Neural progenitor cell (in vitro differentiated cells): ENCODE measurements around the gene SNRNP40. TPM values are rescaled to one million over a fixed set of nuclear protein-coding genes. Genes with fewer than 3 reads are reported as not detected.

Experiments used
- DNase-seq: peaks from one replicate; pipeline ENCODE4 v3.0.0-alpha.2; 2016; ENCODE audit warnings: low spot score
- H2AFZ ChIP-seq: fragments of 200-600 bp; sonication (generic); replicated peaks from 2 replicates; pipeline ENCODE4 v1.6.1; 2016; ENCODE audit warnings: antibody characterized with exemption
- H3F3A ChIP-seq: fragments of 200-600 bp; sonication (generic); 2 replicates; pipeline ENCODE4 v1.6.1; 2016; ENCODE audit warnings: antibody characterized with exemption, low read depth
- H3K27ac ChIP-seq: fragments of 200-600 bp; sonication (generic); 2 replicates; pipeline ENCODE4 v1.5.1; 2016; ENCODE audit warnings: mild to moderate bottlenecking
- H3K27me3 ChIP-seq: fragments of 200-600 bp; sonication (generic); 2 replicates; pipeline ENCODE4 v1.6.1; 2016; ENCODE audit warnings: mild to moderate bottlenecking, moderate library complexity
- H3K36me3 ChIP-seq: fragments of 200-600 bp; sonication (generic); 2 replicates; pipeline ENCODE4 v1.5.1; 2016
- H3K4me1 ChIP-seq: fragments of 200-600 bp; sonication (generic); 2 replicates; pipeline ENCODE4 v1.6.1; 2016; ENCODE audit warnings: mixed run types
- H3K4me2 ChIP-seq: fragments of 200-600 bp; sonication (generic); 2 replicates; pipeline ENCODE4 v1.6.1; 2016
- H3K4me3 ChIP-seq: fragments of 200-600 bp; sonication (generic); 2 replicates; pipeline ENCODE4 v1.5.1; 2016
- H3K79me2 ChIP-seq: fragments of 200-600 bp; sonication (generic); 2 replicates; pipeline ENCODE4 v1.6.1; 2016; ENCODE audit warnings: low read depth
- H3K9ac ChIP-seq: fragments of 200-600 bp; sonication (generic); 2 replicates; pipeline ENCODE4 v1.6.1; 2016
- H3K9me3 ChIP-seq: fragments of 200-600 bp; sonication (generic); 2 replicates; pipeline ENCODE4 v1.5.1; 2016; ENCODE audit warnings: low read depth
- H4K20me1 ChIP-seq: fragments of 200-600 bp; sonication (generic); 2 replicates; pipeline ENCODE4 v1.6.1; 2016; ENCODE audit warnings: low read depth
- H3K27ac Mint-ChIP-seq: 3 replicates; pipeline ENCODE4 v1.8.0; 2021; ENCODE audit warnings: mixed read lengths
- H3K27me3 Mint-ChIP-seq: 2 replicates; pipeline ENCODE4 v1.8.0; 2022; ENCODE audit warnings: low read depth, mild to moderate bottlenecking, inconsistent platforms, moderate library complexity, mixed read lengths; ENCODE audit not compliant: insufficient read depth
- H3K36me3 Mint-ChIP-seq: 3 replicates; pipeline ENCODE4 v1.8.0; 2021; ENCODE audit warnings: mixed read lengths
- H3K4me1 Mint-ChIP-seq: 3 replicates; pipeline ENCODE4 v1.8.0; 2021; ENCODE audit warnings: mixed read lengths
- H3K4me3 Mint-ChIP-seq: 3 replicates; pipeline ENCODE4 v1.8.0; 2021; ENCODE audit warnings: mild to moderate bottlenecking, moderate library complexity, mixed read lengths
- H3K9me3 Mint-ChIP-seq: 3 replicates; pipeline ENCODE4 v1.8.0; 2020; ENCODE audit warnings: mixed read lengths
- CTCF ChIP-seq: fragments of 200-600 bp; sonication (generic); IDR thresholded peaks from 2 replicates; pipeline ENCODE4 v1.5.1; 2017; ENCODE audit warnings: antibody characterized with exemption, mild to moderate bottlenecking
- EZH2 ChIP-seq: fragments of 200-600 bp; sonication (generic); IDR thresholded peaks from 2 replicates; pipeline ENCODE4 v1.6.1; 2017; ENCODE audit warnings: antibody characterized with exemption, mild to moderate bottlenecking, moderate library complexity
- EZH2phosphoT487 ChIP-seq: fragments of 200-600 bp; sonication (generic); IDR thresholded peaks from 2 replicates; pipeline ENCODE4 v1.6.1; 2017; ENCODE audit warnings: antibody characterized with exemption
- total RNA-seq: library from RNA; depleted of rRNA; stranded (reverse); fragments of >200 nt; gene quantifications from 2 replicates; pipeline ENCODE4 v1.2.3, GENCODE V29; 2015; ENCODE audit warnings: low replicate concordance

Gene SNRNP40
- total RNA-seq, 1 donor from 2014 or later, result 179 TPM

- H4K20me1 ChIP-seq, result peaks cover 24% of the 10 kb centered on the region
Observed at GRCh38 chr1:31230378-31230777, 66.2 kb downstream of the SNRNP40 start.

GRCh38 chr1:31228986-31229385, 67.6 kb downstream of the SNRNP40 start:
- no peak overlapping the region for H3K4me2 ChIP-seq
- no peaks in the 10 kb centered on the region for H3K9me3 ChIP-seq
- no peaks in the 10 kb centered on the region for H3K36me3 Mint-ChIP-seq
- TF ChIP-seq EZH2phosphoT487 (no peak), EZH2 (no peak), CTCF (no peak)
- H3K4me3 Mint-ChIP-seq, result no peak overlapping the region
- peaks cover 7% of the 10 kb centered on the region for H3F3A ChIP-seq
- no peaks in the 10 kb centered on the region for H3K36me3 ChIP-seq
- no peak overlapping the region for H3K9ac ChIP-seq
- no peak overlapping the region for H3K27ac Mint-ChIP-seq
- no peak overlapping the region for H3K4me3 ChIP-seq
- peaks cover 2% of the 10 kb centered on the region for H3K4me1 ChIP-seq
- H3K4me1 Mint-ChIP-seq, result peaks cover 46% of the 10 kb centered on the region
- H2AFZ ChIP-seq, result no peak overlapping the region
- no peaks in the 10 kb centered on the region for H3K27me3 ChIP-seq
- no peak for DNase-seq
- H4K20me1 ChIP-seq, result peaks cover 16% of the 10 kb centered on the region
- H3K9me3 Mint-ChIP-seq, result no peaks in the 10 kb centered on the region
- H3K27me3 Mint-ChIP-seq, result peaks cover 7% of the 10 kb centered on the region
- no peak overlapping the region for H3K27ac ChIP-seq
- no peaks in the 10 kb centered on the region for H3K79me2 ChIP-seq

More at GRCh38 chr1:31230378-31230777, 66.2 kb downstream of the SNRNP40 start:
- no peaks in the 10 kb centered on the region for H3K4me1 ChIP-seq
- Mint-ChIP-seq H3K4me3 (peak overlapping the region; percentile 31), H3K4me1 (peaks cover 49% of the 10 kb centered on the region), H3K9me3 (no peaks in the 10 kb centered on the region), H3K27ac (no peak overlapping the region), H3K36me3 (no peaks in the 10 kb centered on the region), H3K27me3 (peaks cover 7% of the 10 kb centered on the region)
- no peak overlapping the region for H3K9ac ChIP-seq
- H3K4me3 ChIP-seq, result no peak overlapping the region
- H3K79me2 ChIP-seq, result peaks cover 3% of the 10 kb centered on the region
- DNase-seq, result no peak
- H3K4me2 ChIP-seq, result no peak overlapping the region
- no peaks in the 10 kb centered on the region for H3K9me3 ChIP-seq
- no peaks in the 10 kb centered on the region for H3K27me3 ChIP-seq
- H3K36me3 ChIP-seq, result no peaks in the 10 kb centered on the region
- no peak overlapping the region for H2AFZ ChIP-seq
- TF ChIP-seq EZH2, result no peak
- TF ChIP-seq CTCF, result no peak
- no peak for TF ChIP-seq EZH2phosphoT487
- peaks cover 3% of the 10 kb centered on the region for H3F3A ChIP-seq
- H3K27ac ChIP-seq, result no peak overlapping the region

GRCh38 chr1:31227891-31228568, 68.6 kb downstream of the SNRNP40 start:
- Mint-ChIP-seq H3K27ac (no peak overlapping the region), H3K27me3 (peaks cover 5% of the 10 kb centered on the region), H3K4me1 (peaks cover 44% of the 10 kb centered on the region), H3K36me3 (no peaks in the 10 kb centered on the region), H3K4me3 (peak overlapping the region; percentile 52), H3K9me3 (no peaks in the 10 kb centered on the region)
- no peak overlapping the region for H3K9ac ChIP-seq
- H3F3A ChIP-seq, result peaks cover 9% of the 10 kb centered on the region
- no peak overlapping the region for H3K4me3 ChIP-seq
- H3K4me2 ChIP-seq, result no peak overlapping the region
- peaks cover 10% of the 10 kb centered on the region for H4K20me1 ChIP-seq
- peak; percentile 78 for DNase-seq
- H3K27me3 ChIP-seq, result no peaks in the 10 kb centered on the region
- peaks cover 9% of the 10 kb centered on the region for H3K4me1 ChIP-seq
- no peaks in the 10 kb centered on the region for H3K79me2 ChIP-seq
- no peak overlapping the region for H2AFZ ChIP-seq
- TF ChIP-seq CTCF (no peak), EZH2 (no peak), EZH2phosphoT487 (no peak)
- H3K27ac ChIP-seq, result no peak overlapping the region
- no peaks in the 10 kb centered on the region for H3K36me3 ChIP-seq
- H3K9me3 ChIP-seq, result no peaks in the 10 kb centered on the region
